A549 treated with GW870086 at 1 μM for 4 hours (cell line): ENCODE results near the gene CCDC14. TPM values are rescaled to one million over a fixed set of nuclear protein-coding genes. Genes with fewer than 3 reads are reported as not detected.

Experiments
- total RNA-seq: library from RNA; stranded (reverse); fragments of 200-300 nt; extraction: Qiagen RNA extraction; gene quantifications from 5 replicates; pipeline ENCODE4 v1.2.3, GENCODE V29; 2022; ENCODE audit warnings: low read depth

The CCDC14 gene, protein sequence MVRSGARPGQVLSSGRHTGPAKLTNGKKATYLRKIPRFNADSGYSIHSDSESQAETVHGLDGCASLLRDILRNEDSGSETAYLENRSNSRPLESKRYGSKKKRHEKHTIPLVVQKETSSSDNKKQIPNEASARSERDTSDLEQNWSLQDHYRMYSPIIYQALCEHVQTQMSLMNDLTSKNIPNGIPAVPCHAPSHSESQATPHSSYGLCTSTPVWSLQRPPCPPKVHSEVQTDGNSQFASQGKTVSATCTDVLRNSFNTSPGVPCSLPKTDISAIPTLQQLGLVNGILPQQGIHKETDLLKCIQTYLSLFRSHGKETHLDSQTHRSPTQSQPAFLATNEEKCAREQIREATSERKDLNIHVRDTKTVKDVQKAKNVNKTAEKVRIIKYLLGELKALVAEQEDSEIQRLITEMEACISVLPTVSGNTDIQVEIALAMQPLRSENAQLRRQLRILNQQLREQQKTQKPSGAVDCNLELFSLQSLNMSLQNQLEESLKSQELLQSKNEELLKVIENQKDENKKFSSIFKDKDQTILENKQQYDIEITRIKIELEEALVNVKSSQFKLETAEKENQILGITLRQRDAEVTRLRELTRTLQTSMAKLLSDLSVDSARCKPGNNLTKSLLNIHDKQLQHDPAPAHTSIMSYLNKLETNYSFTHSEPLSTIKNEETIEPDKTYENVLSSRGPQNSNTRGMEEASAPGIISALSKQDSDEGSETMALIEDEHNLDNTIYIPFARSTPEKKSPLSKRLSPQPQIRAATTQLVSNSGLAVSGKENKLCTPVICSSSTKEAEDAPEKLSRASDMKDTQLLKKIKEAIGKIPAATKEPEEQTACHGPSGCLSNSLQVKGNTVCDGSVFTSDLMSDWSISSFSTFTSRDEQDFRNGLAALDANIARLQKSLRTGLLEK
- total RNA-seq = 12.9 to 22.9 TPM (median 18.3 TPM) in 5 replicates

DNA sequence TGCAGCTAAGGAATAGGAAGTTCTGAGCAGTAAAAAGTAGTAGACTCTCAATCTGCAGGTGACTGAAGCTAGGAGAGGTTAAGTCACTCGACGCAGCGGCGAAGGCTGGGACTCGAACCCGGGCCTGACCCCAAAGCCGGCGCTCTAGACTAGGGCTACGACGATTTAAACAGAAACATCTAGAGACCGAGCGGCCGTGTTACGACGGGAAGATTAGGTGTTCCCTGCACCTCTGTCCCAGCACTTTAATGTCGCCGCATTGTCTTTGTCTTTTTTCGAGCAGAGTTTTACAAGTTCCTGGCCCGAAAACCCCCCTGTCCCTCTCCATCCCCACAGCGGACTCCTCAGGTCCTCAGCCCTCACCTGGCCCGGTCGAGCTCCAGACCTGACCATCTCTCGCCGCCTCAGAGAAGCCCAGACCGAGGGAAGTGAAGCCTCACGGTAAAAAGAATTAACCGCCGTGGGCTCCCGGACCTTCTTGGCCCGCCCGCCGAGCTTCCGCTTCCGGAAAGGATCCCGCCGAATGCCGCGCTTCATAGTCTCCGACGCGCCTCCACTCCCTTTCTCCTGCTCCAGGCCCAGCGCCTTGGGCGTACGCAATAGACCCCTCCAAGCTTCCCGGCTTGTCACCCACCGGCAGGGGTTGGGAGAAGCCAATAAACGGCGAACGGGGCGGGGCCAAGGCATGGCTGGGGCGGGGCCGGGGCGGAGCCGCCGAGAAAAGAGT lies at the start of gene CCDC14:
Gene CCDC14, minus strand, starts transcription at position 449 of the 727 bp plus-strand sequence. Its CDS starts 56 bp downstream, at position 393.

DNA sequence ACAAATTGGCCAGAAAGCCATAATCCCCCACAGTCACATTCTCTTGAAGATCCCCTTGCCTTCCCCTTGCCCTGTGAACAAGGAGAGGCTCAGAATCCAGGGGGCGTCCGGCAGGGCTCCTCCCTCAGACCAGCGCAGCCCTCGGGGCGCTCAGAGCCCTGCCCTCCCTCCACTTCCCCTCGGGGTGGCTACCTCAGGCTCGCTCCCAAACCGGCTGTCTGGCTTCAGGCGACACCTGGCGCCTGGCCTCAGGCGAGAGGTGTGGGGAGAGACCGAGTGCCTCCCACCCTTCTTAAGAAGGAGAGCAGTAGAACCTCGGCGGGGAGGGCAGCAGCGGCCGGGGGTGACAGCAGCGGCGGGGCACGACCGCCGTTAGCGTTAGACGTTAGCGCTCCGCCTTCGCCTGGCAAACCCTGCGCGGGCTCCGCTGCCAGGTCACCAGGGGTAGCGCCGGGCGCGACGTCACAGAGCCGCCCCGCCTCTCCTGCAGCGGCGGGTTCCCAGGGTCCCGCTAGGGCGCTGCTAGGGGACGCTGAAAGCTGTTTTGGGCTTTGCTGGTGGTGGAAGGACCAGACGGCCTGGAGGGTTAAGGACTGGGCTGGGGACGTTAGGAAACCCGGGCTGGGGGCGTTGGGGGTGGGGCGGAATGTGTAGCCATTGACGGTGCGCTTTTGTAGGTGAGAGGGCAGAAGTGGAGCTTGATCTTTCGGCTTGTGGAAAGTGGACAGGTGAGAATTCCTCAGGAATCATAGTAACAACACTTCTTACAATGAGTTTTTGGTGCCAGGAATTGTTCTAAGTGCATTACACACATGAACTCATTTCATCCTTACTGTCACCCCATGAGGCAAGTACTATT lies 30.9 kb upstream of the CCDC14 start, which contains the start of gene ROPN1:
Gene ROPN1, minus strand, starts transcription at position 395 of the 859 bp plus-strand sequence. CDS start 11,643 bp downstream, outside the sequence.

DNA sequence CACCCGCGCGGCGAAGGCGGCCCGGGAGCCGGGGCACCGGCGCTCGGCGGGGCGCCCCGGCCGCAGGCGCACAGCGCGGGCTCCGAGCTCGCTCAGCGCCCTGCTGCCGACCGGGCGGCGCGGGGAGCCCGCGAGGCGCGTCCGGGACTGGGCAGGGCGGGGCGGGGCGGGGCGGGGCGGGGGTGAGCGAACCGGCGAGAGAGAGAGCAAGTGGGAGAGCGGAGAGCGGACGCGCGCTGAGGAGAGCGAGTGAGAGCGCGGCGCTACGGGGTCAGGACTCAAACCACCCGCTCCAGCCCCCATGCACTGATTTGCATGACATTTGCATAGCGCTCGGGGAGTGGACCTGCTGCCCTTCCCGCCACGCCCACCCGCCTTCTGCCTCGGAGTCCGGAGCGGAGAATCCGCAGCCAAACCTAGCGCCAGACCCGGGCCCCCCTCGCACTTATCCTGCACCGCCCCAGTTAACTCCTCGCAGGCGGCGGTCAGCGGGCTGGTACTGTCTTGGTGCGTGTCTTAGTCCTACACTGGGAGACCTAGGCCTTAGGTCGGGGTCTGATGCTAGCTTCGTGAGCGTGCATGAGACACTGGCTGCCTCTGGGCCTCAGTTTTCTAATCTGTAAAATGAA lies 76.7 kb downstream of the CCDC14 start, which contains the start of gene MYLK:
Gene MYLK, minus strand, starts transcription at position 130 of the 629 bp plus-strand sequence. CDS start 90,491 bp downstream, outside the sequence.

Other genes with a start within 250 kb of the CCDC14 start
- gene MYLK, start 76.9 kb downstream of the CCDC14 start, total RNA-seq = 10.5 to 16.3 TPM (median 12.6 TPM) in 5 replicates
- gene ROPN1, start 30.9 kb upstream of the CCDC14 start, total RNA-seq = not detected in 5 replicates
- 1.8 to 2.8 TPM (median 2.0 TPM) in 5 replicates for gene KALRN, start 72.1 kb upstream of the CCDC14 start, total RNA-seq